ENCODE data around the gene DDIT4.
"Not testable (repeated sequence)": the region's sequence is repeated elsewhere in the genome, so short reads cannot be mapped to it uniquely, and the experiment has no call there.

DDIT4 gene

GRCh38 chr10:72267819-72268399, 5.8 kb upstream of the DDIT4 start:
- no peak for DNase-seq (ENCODE audit: low spot score)

- not testable (repeated sequence) for DNase-seq (ENCODE audit: low spot score)
These were observed 5.1 kb upstream of the DDIT4 start for GRCh38 chr10:72268475-72269200.

GRCh38 chr10:72270607-72271281, 3.0 kb upstream of the DDIT4 start:
- no peak for DNase-seq (ENCODE audit: low spot score)

GRCh38 chr10:72272689-72273409, 875 bp upstream of the DDIT4 start:
- peak; percentile 59 for DNase-seq (ENCODE audit: low spot score)

- DNase-seq (ENCODE audit: low spot score), result no peak
These were observed 547 bp downstream of the DDIT4 start for GRCh38 chr10:72274213-72274729.

- DNase-seq (ENCODE audit: low spot score), result peak; percentile 67
These were observed 1.1 kb downstream of the DDIT4 start for GRCh38 chr10:72274730-72275350.

- peak; percentile 29 for DNase-seq (ENCODE audit: low spot score)
These were observed 1.8 kb downstream of the DDIT4 start for GRCh38 chr10:72275351-72276012.

GRCh38 chr10:72276013-72276387, 2.3 kb downstream of the DDIT4 start:
- no peak for DNase-seq (ENCODE audit: low spot score)

GRCh38 chr10:72276421-72277339, 3.0 kb downstream of the DDIT4 start:
- no peak for DNase-seq (ENCODE audit: low spot score)

GRCh38 chr10:72277340-72277995, 3.7 kb downstream of the DDIT4 start:
- no peak for DNase-seq (ENCODE audit: low spot score)

- DNase-seq (ENCODE audit: low spot score), result no peak
These were observed 4.4 kb downstream of the DDIT4 start for GRCh38 chr10:72277996-72278667.

- DNase-seq (ENCODE audit: low spot score), result no peak
These were observed 5.1 kb downstream of the DDIT4 start for GRCh38 chr10:72278668-72279393.

GRCh38 chr10:72279587-72279986, 5.9 kb downstream of the DDIT4 start:
- not testable (repeated sequence) for DNase-seq (ENCODE audit: low spot score)

- no peak for DNase-seq (ENCODE audit: low spot score)
These were observed 9.4 kb downstream of the DDIT4 start for GRCh38 chr10:72283131-72283530.

GRCh38 chr10:72285972-72286521, 12.3 kb downstream of the DDIT4 start:
- no peak for DNase-seq (ENCODE audit: low spot score)

- DNase-seq (ENCODE audit: low spot score), result no peak
These were observed 17.4 kb downstream of the DDIT4 start for GRCh38 chr10:72291019-72291532.

- no peak for DNase-seq (ENCODE audit: low spot score)
These were observed 18.5 kb downstream of the DDIT4 start for GRCh38 chr10:72292223-72292691.
